Right lobe of liver (tissue), 4 donors: ENCODE data around the gene SCN8A.

Experiments used
- CTCF ChIP-seq, 4 donors: fragments of 200-600 bp in 3 of 4; fragments of 450-650 bp in 1 of 4; IDR thresholded peaks; one replicate each; pipeline versions ENCODE4 v1.5.1 to v1.8.0; 2016 to 2022; ENCODE audit warnings: antibody characterized with exemption in 4 of 4, mild to moderate bottlenecking in 2 of 4
- POLR2A ChIP-seq: fragments of 450-650 bp; IDR thresholded peaks from one replicate; pipeline ENCODE4 v1.6.1; 2017; ENCODE audit warnings: antibody characterized with exemption, mild to moderate bottlenecking
- donor health status: DM: no; HTN: no; CAD: no.
- donor health status: DM: no; HTN: no; CAD: no.
- donor health status: DM: no; HTN: yes; CAD: no.

GRCh38 chr12:51832354-51833107, 241.5 kb downstream of the SCN8A start:
- no peak for TF ChIP-seq CTCF (IDR thresholded peaks at IDR 0.05)
- TF ChIP-seq POLR2A: no peak
